Measurements from ENCODE around the gene DPT. TPM values are rescaled to one million over a fixed set of nuclear protein-coding genes. Genes with fewer than 3 reads are reported as not detected.

DPT gene
- total and polyA plus RNA-seq, 2 donors (not counting 3 experiments of a cell fraction or from before 2014, with no cell fraction given): not detected

DNA sequence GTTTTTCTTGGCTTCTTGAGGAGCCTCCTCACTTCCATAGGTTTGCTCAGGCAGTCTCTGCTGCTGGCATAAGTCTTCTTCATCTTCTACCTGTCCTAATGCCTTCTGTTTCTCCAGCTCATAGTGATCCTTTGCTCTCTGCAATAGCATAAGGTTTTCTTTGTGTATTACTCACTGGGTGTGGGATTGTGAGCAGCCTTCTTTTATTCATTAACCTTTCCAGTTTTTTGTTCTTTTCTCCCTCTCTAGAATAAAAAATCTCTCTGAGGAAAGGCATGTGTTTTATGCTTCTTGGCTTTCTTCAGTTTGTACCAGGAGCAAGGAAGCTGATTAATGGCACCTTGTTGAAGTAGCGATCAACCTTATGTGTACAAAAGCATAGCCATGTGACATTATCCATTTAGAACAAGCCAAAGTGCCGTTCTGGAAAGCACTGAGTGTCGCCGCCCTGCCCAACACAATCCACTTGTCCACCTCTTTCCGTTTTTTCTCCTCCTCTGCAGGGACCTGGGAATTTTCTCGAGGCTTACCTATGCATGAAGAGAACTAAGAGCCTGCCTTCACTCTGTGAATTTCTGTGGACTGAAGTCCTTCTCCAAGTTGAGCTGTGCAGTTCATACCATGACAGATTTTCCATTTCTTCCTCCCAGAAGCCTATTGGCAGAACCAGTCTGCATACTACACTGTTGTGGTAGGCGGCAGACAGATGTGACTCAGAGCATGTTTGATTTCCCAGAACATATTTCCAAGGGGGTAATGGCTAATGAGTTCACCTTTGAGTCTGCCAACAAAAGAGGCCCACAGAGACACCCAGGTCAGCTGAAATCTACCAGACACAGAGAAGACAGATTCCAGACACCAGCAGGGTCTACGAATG is 39.0 kb downstream of the DPT start:
- Histone ChIP-seq H3K9me3 (replicated peaks; ENCODE audit: control insufficient read depth, insufficient read depth, low read length) (no peaks in the 10 kb centered on the region), H3K9me1 (replicated peaks; ENCODE audit: control insufficient read depth, extremely low read depth, insufficient read depth, low read length) (no peaks in the 10 kb centered on the region), H2AFZ (ENCODE audit: low read depth, low read length) (no peak overlapping the region), H3K27ac (ENCODE audit: insufficient read depth, low read depth, low read length) (no peak overlapping the region), H3K4me1 (ENCODE audit: control insufficient read depth, extremely low read depth, insufficient read depth, low read length) (no peaks in the 10 kb centered on the region), H3K79me2 (ENCODE audit: control insufficient read depth, insufficient read depth, low read length) (no peaks in the 10 kb centered on the region), H3K36me3 (ENCODE audit: control insufficient read depth in 2 of 2, extremely low read depth in 1 of 2, insufficient read depth in 2 of 2, low read length in 2 of 2) (no peaks in the 10 kb centered on the region), H3K4me3 (replicated peaks in 1 of 3; ENCODE audit: insufficient read depth in 1 of 3, low read depth in 1 of 3, low read length in 3 of 3) (no peak overlapping the region), H4K20me1 (replicated peaks; ENCODE audit: control insufficient read depth, extremely low read depth, insufficient read depth, low read length) (no peaks in the 10 kb centered on the region), H3K9ac (replicated peaks; ENCODE audit: extremely low read depth, insufficient read depth, low read length) (no peak overlapping the region), H3K4me2 (ENCODE audit: insufficient read depth, low read length) (no peak overlapping the region), H3K27me3 (ENCODE audit: control insufficient read depth in 2 of 2, insufficient read depth in 2 of 2, low read length in 2 of 2) (no peaks in the 10 kb centered on the region)
- CTCF ChIA-PET: no interaction called here
- TF ChIP-seq FOS (IDR thresholded peaks at IDR 0.05; ENCODE audit: borderline replicate concordance, insufficient read depth, low read length): no peak
- TF ChIP-seq MYC (IDR thresholded peaks at IDR 0.05; ENCODE audit: low read depth, low read length): no peak
- TF ChIP-seq, protein P1, sequence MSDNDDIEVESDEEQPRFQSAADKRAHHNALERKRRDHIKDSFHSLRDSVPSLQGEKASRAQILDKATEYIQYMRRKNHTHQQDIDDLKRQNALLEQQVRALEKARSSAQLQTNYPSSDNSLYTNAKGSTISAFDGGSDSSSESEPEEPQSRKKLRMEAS (IDR thresholded peaks at IDR 0.05; ENCODE audit: insufficient read depth, insufficient read length): no peak
- TF ChIP-seq EZH2 (IDR thresholded peaks at IDR 0.05; ENCODE audit: borderline replicate concordance, low read depth, low read length, severe bottlenecking): no peak
- no peak for TF ChIP-seq POLR2AphosphoS5 (IDR thresholded peaks at IDR 0.05; ENCODE audit: insufficient read depth, low read depth, low read length)
- TF ChIP-seq POLR2A (IDR thresholded peaks at IDR 0.05; ENCODE audit: low read depth, low read length): no peak
- TF ChIP-seq, protein P2, sequence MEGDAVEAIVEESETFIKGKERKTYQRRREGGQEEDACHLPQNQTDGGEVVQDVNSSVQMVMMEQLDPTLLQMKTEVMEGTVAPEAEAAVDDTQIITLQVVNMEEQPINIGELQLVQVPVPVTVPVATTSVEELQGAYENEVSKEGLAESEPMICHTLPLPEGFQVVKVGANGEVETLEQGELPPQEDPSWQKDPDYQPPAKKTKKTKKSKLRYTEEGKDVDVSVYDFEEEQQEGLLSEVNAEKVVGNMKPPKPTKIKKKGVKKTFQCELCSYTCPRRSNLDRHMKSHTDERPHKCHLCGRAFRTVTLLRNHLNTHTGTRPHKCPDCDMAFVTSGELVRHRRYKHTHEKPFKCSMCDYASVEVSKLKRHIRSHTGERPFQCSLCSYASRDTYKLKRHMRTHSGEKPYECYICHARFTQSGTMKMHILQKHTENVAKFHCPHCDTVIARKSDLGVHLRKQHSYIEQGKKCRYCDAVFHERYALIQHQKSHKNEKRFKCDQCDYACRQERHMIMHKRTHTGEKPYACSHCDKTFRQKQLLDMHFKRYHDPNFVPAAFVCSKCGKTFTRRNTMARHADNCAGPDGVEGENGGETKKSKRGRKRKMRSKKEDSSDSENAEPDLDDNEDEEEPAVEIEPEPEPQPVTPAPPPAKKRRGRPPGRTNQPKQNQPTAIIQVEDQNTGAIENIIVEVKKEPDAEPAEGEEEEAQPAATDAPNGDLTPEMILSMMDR (IDR thresholded peaks at IDR 0.05; ENCODE audit: extremely low read depth in 1 of 2, insufficient read depth in 1 of 2, low read depth in 1 of 2, low read length in 2 of 2): no peak
- no peak for TF ChIP-seq GATA2 (IDR thresholded peaks at IDR 0.05; ENCODE audit: insufficient read depth, insufficient read length, low read depth, low read length)
- no peak for TF ChIP-seq JUN (IDR thresholded peaks at IDR 0.05; ENCODE audit: borderline replicate concordance, insufficient read depth, insufficient read length, low read depth)
- POLR2A ChIA-PET: no interaction called here
- no peak for FAIRE-seq
- intact Hi-C loops (cut with micrococcal nuclease) (no loop called here), dilution Hi-C loops (cut with MboI; ENCODE audit: extremely low pct_ligation_motif_present, low sequenced_read_pairs) (no loop called here)
- no TSS peak for BruUV-seq (replicated peaks)
- DNase-seq (ENCODE audit: low read depth, low spot score): no peak
